Right lobe of liver (tissue), 6 donors: Measurements from ENCODE around the gene OR1I1. TPM values are rescaled to one million over a fixed set of nuclear protein-coding genes. Genes with fewer than 3 reads are reported as not detected.

Source experiments
- ATAC-seq, 4 donors: fragments of 200-7000 bp; cut with Tn5 transposase; one replicate each; pipeline ENCODE4 v1.9.1; 2020; ENCODE audit warnings: mild to moderate bottlenecking in 4 of 4, moderate library complexity in 4 of 4
- DNase-seq, 3 donors: peaks; one replicate each; pipeline ENCODE4 v3.0.0-alpha.2; 2020
- H3K27ac ChIP-seq, 3 donors: fragments of 200-600 bp; one replicate each; pipeline ENCODE4 v1.8.0; 2022
- H3K27me3 ChIP-seq, 2 donors: fragments of 200-600 bp; one replicate each; pipeline ENCODE4 v1.8.0; 2022
- H3K36me3 ChIP-seq, 4 donors: fragments of 200-600 bp; sonication (generic) in 1 of 4; one replicate each; pipeline versions ENCODE4 v1.5.1 to v1.8.0; 2017 to 2022; ENCODE audit warnings: control low read depth in 1 of 4
- H3K4me1 ChIP-seq, 4 donors: fragments of 200-600 bp; sonication (generic) in 1 of 4; one replicate each; pipeline versions ENCODE4 v1.5.1 to v1.8.0; 2017 to 2022; ENCODE audit warnings: control low read depth in 1 of 4
- H3K4me3 ChIP-seq, 3 donors: fragments of 200-600 bp; one replicate each; pipeline ENCODE4 v1.8.0; 2022
- H3K9me3 ChIP-seq, 4 donors: fragments of 200-600 bp; sonication (generic) in 1 of 4; one replicate each; pipeline versions ENCODE4 v1.5.1 to v1.8.0; 2017 to 2022; ENCODE audit warnings: control low read depth in 1 of 4
- CTCF ChIP-seq, 4 donors: fragments of 200-600 bp in 3 of 4; fragments of 450-650 bp in 1 of 4; IDR thresholded peaks; one replicate each; pipeline versions ENCODE4 v1.5.1 to v1.8.0; 2016 to 2022; ENCODE audit warnings: antibody characterized with exemption in 4 of 4, mild to moderate bottlenecking in 2 of 4
- POLR2A ChIP-seq: fragments of 450-650 bp; IDR thresholded peaks from one replicate; pipeline ENCODE4 v1.6.1; 2017; ENCODE audit warnings: antibody characterized with exemption, mild to moderate bottlenecking
- WGBS: methylation state at CpG from one replicate; pipeline ENCODE4 v1.1.6; 2018; ENCODE audit warnings: low coverage, low lambda C conversion rate; ENCODE audit not compliant: insufficient coverage; ENCODE audit errors: missing lambda C conversion rate; 5-methylcytosine and 5-hydroxymethylcytosine counted together
- intact Hi-C, 2 donors: fragments of 100-400 bp; cut with DNase I; formaldehyde crosslinking; loops; one replicate each; pipeline versions ENCODE4 v1.11.2 to v1.14.1; 2022
- total RNA-seq, 6 experiments: library from RNA; depleted of rRNA in 2 of 6; stranded (reverse); fragments of >200 nt in 2 of 6; fragmentation: NEBNext Ultra II Directional in 3 of 6; extraction: Animal tissue kit (Norgen Biotek cat#: 25700) in 3 of 6; gene quantifications; one replicate each; pipeline versions ENCODE4 v1.1.0 to v1.2.4, GENCODE V29; 2016 to 2023
- donor health status: DM: no; HTN: yes; CAD: no.
- donor health status: DM: no; HTN: no; CAD: no.
- donor health status: DM: no; HTN: no; CAD: no.
- donor health status: DM: no; HTN: yes; CAD: no.
- donor health status: DM: no; HTN: yes; CAD: no.

Gene OR1I1
- total RNA-seq, 6 experiments from 2014 or later, result not detected

GRCh38 chr19:15122331-15123030, 40.5 kb downstream of the OR1I1 start:
- ATAC-seq, result no peak
- 79% methylated on average over 5 of the region's 21 CpGs for WGBS
- Histone ChIP-seq H3K4me3 (no peak overlapping the region), H3K27ac (no peak overlapping the region), H3K4me1 (peaks cover 0 to 17% (median 0%) of the 10 kb centered on the region in 4 donors), H3K36me3 (peaks cover 0 to 43% (median 28%) of the 10 kb centered on the region in 4 donors), H3K9me3 (no peaks in the 10 kb centered on the region), H3K27me3 (no peaks in the 10 kb centered on the region)
- DNase-seq, result peak in 1 of 3 donors; percentile 46
- TF ChIP-seq POLR2A (no peak), CTCF (IDR thresholded peaks at IDR 0.05) (no peak)
- intact Hi-C loops, result no loop called here

- intact Hi-C loops, result no loop called here
- Histone ChIP-seq H3K27me3 (no peaks in the 10 kb centered on the region), H3K4me1 (peaks cover 0 to 17% (median 0%) of the 10 kb centered on the region in 4 donors), H3K9me3 (no peaks in the 10 kb centered on the region), H3K36me3 (peaks cover 0 to 35% (median 24%) of the 10 kb centered on the region in 4 donors), H3K27ac (peak overlapping the region in 1 of 3 donors; percentile 85), H3K4me3 (peak overlapping the region in 1 of 3 donors; percentile 83)
- TF ChIP-seq POLR2A, result no peak
- TF ChIP-seq CTCF (IDR thresholded peaks at IDR 0.05), result no peak
- ATAC-seq, result no peak
- 93% methylated on average over 5 of the region's 22 CpGs for WGBS
- DNase-seq, result peak in 1 of 3 donors; percentile 45
Measured at GRCh38 chr19:15123031-15123890, 41.2 kb downstream of the OR1I1 start.

GRCh38 chr19:15123900-15124299, 41.9 kb downstream of the OR1I1 start:
- TF ChIP-seq POLR2A (no peak), CTCF (IDR thresholded peaks at IDR 0.05) (no peak)
- Histone ChIP-seq H3K4me1 (peaks cover 0 to 17% (median 0%) of the 10 kb centered on the region in 4 donors), H3K36me3 (peaks cover 0 to 29% (median 18%) of the 10 kb centered on the region in 4 donors), H3K9me3 (no peaks in the 10 kb centered on the region), H3K27ac (peak overlapping the region in 2 of 3 donors; percentile 85 to 94), H3K27me3 (no peaks in the 10 kb centered on the region), H3K4me3 (peak overlapping the region in 2 of 3 donors; percentile 65 to 83)
- DNase-seq, result peak in 2 of 3 donors; percentile 82 to 86
- whole genome bisulfite sequencing, result 8% methylated on average over 2 of the region's 5 CpGs
- peak in 3 of 4 donors; percentile 23 to 52 (median 42) for ATAC-seq
- intact Hi-C loops, result no loop called here

DNA sequence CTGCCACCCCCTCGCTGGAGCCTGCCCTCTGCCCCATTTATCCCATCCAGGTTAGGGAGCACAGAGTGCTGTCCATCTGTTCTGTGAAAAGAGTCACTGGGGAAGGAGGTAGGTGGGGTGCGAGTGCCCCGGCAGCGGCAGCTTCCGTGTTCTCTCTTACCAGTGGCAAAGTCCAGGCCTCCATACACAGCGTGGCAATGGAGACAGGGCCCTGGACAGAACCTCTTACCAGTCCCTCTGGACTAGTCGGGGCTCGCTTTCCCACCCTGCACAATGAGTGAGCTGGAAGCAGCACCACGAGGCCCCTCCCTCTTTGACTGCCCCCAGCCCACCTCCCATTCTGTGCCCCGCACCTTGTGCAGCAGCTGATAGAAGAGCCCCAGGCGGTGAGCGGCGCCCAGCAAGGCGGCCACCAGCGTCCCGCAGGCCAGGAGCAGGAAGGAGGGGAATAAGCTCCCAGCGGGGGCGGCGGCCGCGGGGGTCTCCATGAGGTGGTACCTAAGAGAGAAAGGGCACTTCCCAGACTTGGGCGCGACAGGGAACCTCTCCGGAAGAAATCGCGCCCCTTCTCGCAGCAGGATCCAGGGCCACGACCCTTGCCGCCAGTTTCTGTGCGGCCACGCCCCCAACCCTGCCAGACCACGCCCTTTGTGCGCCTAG, 42.7 kb downstream of the OR1I1 start:
- H3K36me3 ChIP-seq, result peaks cover 0 to 21% (median 14%) of the 10 kb centered on the region in 4 donors
- peak; percentile 34 to 37 (median 34) for ATAC-seq
- peak in 2 of 3 donors; percentile 59 to 89 for DNase-seq
- H3K4me1 ChIP-seq, result peaks cover 0 to 17% (median 0%) of the 10 kb centered on the region in 4 donors
- H3K27me3 ChIP-seq, result no peaks in the 10 kb centered on the region
- intact Hi-C loops, result no loop called here
- peak overlapping the region; percentile 85 to 94 (median 91) for H3K27ac ChIP-seq
- TF ChIP-seq CTCF (IDR thresholded peaks at IDR 0.05), result no peak
- TF ChIP-seq POLR2A, result peak; percentile 29
- no peaks in the 10 kb centered on the region for H3K9me3 ChIP-seq
- WGBS, result 11% methylated on average over 2 of the region's 33 CpGs
- peak overlapping the region; percentile 65 to 83 (median 72) for H3K4me3 ChIP-seq
